ENCODE measurements around the gene NRN1L.
"Not testable (repeated sequence)": the region's sequence is repeated elsewhere in the genome, so short reads cannot be mapped to it uniquely, and the experiment has no call there.

Gene NRN1L

DNA sequence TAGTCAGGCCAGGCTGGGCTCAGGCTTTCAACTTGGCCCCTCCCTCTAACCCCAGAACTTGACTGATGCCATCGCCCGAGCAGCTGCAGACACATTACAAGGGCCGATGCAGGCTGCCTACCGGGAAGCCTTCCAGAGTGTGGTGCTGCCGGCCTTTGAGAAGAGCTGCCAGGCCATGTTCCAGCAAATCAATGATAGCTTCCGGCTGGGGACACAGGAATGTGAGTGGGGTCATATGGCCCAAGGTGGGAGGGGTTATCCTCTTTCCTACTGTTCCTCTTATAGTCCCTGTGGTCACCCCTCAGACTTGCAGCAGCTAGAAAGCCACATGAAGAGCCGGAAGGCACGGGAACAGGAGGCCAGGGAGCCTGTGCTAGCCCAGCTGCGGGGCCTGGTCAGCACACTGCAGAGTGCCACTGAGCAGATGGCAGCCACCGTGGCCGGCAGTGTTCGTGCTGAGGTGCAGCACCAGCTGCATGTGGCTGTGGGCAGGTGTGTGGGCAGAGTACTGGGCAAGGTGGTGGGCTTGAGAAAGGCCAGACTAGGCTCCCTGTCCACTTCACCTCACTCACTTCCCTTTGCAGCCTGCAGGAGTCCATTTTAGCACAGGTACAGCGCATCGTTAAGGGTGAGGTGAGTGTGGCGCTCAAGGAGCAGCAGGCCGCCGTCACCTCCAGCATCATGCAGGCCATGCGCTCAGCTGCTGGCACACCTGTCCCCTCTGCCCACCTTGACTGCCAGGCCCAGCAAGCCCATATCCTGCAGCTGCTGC is 2.1 kb upstream of the NRN1L start:
- no peak for DNase-seq (ENCODE audit: low read depth)

GRCh38 chr16:67883146-67883871 is 1.4 kb upstream of the NRN1L start:
- no peak for DNase-seq (ENCODE audit: low read depth)

GRCh38 chr16:67883872-67884261 is 818 bp upstream of the NRN1L start:
- peak; percentile 63 for DNase-seq (ENCODE audit: low read depth)

DNA sequence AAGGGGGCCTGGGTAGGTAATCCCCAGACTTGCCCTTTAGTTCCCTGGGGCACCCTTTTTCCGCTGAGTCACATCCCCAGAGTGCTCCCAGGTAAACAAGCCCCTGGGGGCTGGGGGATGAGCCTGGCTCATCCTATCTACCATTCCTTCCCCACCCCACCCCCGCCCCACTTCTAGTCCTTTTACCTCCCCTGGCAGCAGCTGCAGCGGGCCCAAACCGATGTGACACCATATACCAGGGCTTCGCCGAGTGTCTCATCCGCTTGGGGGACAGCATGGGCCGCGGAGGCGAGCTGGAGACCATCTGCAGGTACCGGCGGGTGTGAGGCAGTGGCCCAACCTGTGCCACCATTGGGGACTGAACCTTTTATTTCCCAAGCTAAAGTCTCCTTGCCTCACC is 860 bp downstream of the NRN1L start:
- DNase-seq (ENCODE audit: low read depth): no peak

DNA sequence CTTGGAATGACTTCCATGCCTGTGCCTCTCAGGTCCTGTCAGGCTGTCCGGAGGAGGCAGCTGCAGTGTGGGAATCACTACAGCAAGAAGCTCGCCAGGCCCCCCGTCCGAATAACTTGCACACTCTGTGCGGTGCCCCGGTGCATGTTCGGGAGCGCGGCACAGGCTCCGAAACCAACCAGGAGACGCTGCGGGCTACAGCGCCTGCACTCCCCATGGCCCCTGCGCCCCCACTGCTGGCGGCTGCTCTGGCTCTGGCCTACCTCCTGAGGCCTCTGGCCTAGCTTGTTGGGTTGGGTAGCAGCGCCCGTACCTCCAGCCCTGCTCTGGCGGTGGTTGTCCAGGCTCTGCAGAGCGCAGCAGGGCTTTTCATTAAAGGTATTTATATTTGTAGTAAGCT is 1.3 kb downstream of the NRN1L start:
- DNase-seq (ENCODE audit: low read depth): no peak

- no peak for DNase-seq (ENCODE audit: low read depth)
Measured at GRCh38 chr16:67886387-67886786, 1.7 kb downstream of the NRN1L start.

- no peak for DNase-seq (ENCODE audit: low read depth)
Measured at GRCh38 chr16:67888331-67888730, 3.6 kb downstream of the NRN1L start.

GRCh38 chr16:67892375-67892774 is 7.7 kb downstream of the NRN1L start:
- DNase-seq (ENCODE audit: low read depth): no peak

- DNase-seq (ENCODE audit: low read depth): peak; percentile 97
Measured at GRCh38 chr16:67892899-67893742, 8.4 kb downstream of the NRN1L start, which contains the start of gene PSKH1. PSKH1 (plus strand) TSS chr16:67893254; CDS start chr16:67908750, 15,496 bp downstream.

- DNase-seq (ENCODE audit: low read depth): peak; percentile 53
Measured at GRCh38 chr16:67893743-67894399, 9.2 kb downstream of the NRN1L start.

DNA sequence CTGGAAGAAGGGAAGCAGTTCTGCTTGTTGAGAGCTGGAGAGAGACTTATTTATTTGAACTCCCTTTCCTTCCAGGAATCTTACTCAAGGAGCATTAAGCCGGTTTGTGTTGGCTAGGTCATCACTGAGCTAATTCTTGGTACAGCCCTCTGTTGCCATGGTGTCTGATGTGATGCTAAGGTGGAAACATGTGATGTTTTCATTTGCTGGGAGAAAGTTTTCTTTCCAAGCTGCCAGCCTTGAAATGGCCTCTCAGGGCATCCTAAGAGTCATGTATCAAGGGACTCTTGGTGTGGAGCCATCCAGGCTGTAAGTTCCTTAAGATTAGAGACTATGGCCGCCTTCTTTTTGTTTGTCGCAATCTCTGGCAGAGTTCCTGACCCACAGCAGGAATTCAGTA is 12.5 kb downstream of the NRN1L start:
- DNase-seq (ENCODE audit: low read depth): no peak

DNA sequence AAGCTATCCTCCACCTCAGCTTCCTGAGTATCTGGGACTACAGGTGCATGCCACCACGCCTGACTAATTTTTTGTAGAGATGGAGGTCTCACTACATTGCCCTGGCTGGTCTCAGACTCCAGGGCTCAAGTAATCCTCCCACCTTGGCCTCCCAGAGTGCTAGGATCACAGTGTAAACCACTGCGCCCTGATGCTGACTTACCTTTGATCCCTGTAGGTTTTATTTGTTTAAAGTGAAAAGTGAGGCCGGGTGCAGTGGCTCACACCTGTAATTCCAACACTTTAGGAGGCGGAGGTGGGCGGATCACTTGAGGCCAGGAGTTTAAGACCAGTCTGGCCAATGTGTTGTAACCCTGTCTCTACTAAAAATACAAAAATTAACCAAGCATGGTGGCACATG is 17.0 kb downstream of the NRN1L start:
- DNase-seq (ENCODE audit: low read depth): no peak

DNA sequence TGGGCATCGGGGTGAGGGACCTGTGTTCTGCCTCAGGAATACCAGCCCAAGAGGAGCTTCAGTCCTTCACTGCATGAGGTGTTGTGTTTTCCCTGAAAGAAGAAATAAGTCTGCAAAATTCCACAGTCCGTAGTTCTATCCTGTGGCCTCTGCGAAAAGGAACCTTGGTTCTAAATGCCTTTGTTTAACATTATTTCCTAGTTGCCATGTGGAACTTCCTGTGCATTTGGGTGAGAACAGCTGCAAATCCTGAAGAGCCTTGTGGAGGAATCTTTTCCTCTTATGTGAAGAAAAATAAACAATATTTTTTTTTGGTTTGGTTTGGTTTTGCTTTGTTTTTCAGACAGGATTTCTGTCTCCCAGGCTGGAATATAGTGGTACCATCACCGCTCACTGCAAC is 18.1 kb downstream of the NRN1L start:
- DNase-seq (ENCODE audit: low read depth): no peak

- no peak for DNase-seq (ENCODE audit: low read depth)
Measured at GRCh38 chr16:67907397-67908180, 22.9 kb downstream of the NRN1L start.

- no peak for DNase-seq (ENCODE audit: low read depth)
Measured at GRCh38 chr16:67909056-67909742, 24.5 kb downstream of the NRN1L start.

DNA sequence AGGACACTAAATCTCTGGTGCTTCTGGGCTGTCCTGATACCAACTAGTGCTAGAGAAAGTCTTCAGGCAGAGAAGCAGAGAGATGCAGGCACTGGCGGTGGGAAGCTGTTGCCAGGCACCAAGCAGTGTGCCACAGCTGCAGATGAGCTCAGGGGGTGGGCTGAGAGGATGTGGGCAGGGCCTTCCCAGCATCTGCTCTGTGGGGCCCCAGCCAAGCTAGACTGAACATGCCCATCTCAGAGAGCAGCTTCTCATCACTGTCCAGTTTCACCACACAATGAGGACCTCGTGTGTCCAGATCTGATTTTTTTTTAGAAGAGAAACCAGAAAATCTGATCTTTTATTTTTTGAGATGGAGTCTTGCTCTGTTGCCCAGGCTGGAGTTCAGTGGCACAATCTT is 25.5 kb downstream of the NRN1L start:
- DNase-seq (ENCODE audit: low read depth): no peak

- no peak for DNase-seq (ENCODE audit: low read depth)
Measured at GRCh38 chr16:67914758-67915495, 30.2 kb downstream of the NRN1L start.

GRCh38 chr16:67915496-67915769 is 30.7 kb downstream of the NRN1L start:
- not testable (repeated sequence) for DNase-seq (ENCODE audit: low read depth)

DNA sequence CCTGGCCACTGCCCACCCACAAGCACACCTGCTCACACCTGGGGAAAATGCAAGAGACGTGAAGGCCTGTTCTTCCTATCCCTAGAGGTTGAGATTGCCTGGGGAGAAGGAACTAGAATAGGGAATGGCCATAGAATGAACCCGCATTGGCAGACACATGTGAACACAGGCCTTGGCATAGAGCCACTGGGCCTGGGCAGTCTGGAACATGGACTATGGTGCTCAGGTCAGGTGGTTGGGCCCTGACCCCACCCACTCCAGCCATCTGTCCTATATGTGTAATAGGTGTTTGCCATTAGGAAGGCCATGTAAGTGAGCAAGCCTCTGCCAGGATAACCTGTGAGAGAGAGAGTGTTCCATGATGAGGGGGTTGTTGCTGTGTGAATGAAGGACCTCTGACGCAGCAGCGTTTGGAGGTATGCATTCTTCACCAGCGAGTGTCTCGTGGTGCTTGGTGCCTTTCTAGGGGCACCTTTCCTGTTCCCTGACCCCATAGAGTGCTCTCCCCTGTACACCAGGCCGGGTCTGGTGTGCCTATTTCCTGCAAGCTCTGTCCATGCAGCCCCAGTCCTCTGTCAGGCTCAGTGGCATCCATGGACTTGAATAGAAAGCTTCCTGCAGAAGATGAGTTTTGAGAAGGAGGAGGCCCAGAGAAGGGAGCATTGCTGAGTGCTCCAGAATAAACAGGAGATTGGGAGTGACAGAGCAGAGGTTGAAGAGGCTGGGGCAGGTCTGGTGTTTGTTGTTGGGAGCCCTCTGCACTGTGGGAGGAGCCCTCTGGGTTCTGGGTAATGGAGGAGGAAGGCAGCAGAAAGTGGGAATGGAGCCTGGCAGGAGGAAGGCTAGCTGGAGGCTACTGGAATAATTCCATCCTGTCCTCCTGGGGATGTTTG is 31.4 kb downstream of the NRN1L start:
- peak; percentile 49 for DNase-seq (ENCODE audit: low read depth)

All from ELR (cell line).